OCI-LY3 (cell line): ENCODE measurements around the gene NYAP2.

Source experiments
- EZH2phosphoT487 ChIP-seq: fragments of 200-600 bp; shearing (Covaris generic); IDR thresholded peaks from 2 replicates; pipeline ENCODE4 v1.6.1; 2018; ENCODE audit warnings: antibody characterized with exemption, mixed run types, low read depth
- TF ChIP-seq, protein P1 (sequence below): fragments of 200-600, 300-600 bp; sonication (generic); IDR thresholded peaks from 2 replicates; pipeline ENCODE4 v1.5.1; 2014; ENCODE audit warnings: antibody characterized with exemption, low read length, low read depth

DNA sequence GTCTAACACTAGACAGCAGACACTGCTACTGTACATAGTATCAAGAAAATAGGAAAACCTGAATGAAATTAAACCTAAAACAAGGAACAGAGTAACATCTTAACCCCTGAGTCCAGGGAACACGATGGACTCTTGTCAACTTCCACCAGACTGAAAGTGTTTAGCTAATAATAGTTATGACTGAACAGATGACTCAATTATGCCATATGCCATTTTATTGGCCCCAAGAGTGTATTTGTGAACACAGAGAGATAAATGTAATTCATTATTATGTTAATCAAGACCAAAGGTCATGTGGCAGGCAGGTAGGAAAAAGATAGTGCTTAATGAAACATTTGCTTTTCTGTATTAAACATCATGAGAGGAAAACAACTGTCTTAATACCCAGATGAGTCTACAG, 58.0 kb downstream of the NYAP2 start:
- TF ChIP-seq, protein P1, sequence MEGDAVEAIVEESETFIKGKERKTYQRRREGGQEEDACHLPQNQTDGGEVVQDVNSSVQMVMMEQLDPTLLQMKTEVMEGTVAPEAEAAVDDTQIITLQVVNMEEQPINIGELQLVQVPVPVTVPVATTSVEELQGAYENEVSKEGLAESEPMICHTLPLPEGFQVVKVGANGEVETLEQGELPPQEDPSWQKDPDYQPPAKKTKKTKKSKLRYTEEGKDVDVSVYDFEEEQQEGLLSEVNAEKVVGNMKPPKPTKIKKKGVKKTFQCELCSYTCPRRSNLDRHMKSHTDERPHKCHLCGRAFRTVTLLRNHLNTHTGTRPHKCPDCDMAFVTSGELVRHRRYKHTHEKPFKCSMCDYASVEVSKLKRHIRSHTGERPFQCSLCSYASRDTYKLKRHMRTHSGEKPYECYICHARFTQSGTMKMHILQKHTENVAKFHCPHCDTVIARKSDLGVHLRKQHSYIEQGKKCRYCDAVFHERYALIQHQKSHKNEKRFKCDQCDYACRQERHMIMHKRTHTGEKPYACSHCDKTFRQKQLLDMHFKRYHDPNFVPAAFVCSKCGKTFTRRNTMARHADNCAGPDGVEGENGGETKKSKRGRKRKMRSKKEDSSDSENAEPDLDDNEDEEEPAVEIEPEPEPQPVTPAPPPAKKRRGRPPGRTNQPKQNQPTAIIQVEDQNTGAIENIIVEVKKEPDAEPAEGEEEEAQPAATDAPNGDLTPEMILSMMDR, result no peak
- TF ChIP-seq EZH2phosphoT487, result no peak
